22Rv1 (cell line): ENCODE results near the gene ABCC4.

Experiments
- CTCF ChIP-seq: fragments of 450-650 bp; IDR thresholded peaks from 2 replicates; pipeline ENCODE4 v1.5.1; 2017; ENCODE audit warnings: mild to moderate bottlenecking
- ZFX ChIP-seq: fragments of 450-650 bp; IDR thresholded peaks from 2 replicates; pipeline ENCODE4 v1.6.1; 2017; ENCODE audit warnings: antibody characterized with exemption, borderline replicate concordance

- TF ChIP-seq CTCF = no peak
- no peak for TF ChIP-seq ZFX
Observed at GRCh38 chr13:95159458-95159857, 141.8 kb downstream of the ABCC4 start.
